GM19351 (cell line): ENCODE measurements around the gene OPHN1.

Experiments used
- ATAC-seq: cut with Tn5 transposase; IDR thresholded peaks from one replicate; pipeline ENCODE4 v1.9.1; 2021; ENCODE audit warnings: mild to moderate bottlenecking, moderate library complexity; ENCODE audit not compliant: unreplicated experiment

OPHN1 gene

GRCh38 chrX:68183612-68184214 lies 249.6 kb downstream of the OPHN1 start:
- peak; percentile 80 for ATAC-seq

GRCh38 chrX:68180579-68180978 lies 252.7 kb downstream of the OPHN1 start:
- no peak for ATAC-seq

GRCh38 chrX:68179355-68179754 lies 253.9 kb downstream of the OPHN1 start:
- ATAC-seq: no peak

- ATAC-seq: no peak
These were observed 255.8 kb downstream of the OPHN1 start for GRCh38 chrX:68177542-68177941.

- ATAC-seq: no peak
These were observed 257.7 kb downstream of the OPHN1 start for GRCh38 chrX:68175562-68175961.

- ATAC-seq: no peak
These were observed 269.9 kb downstream of the OPHN1 start for GRCh38 chrX:68163441-68163840.

- ATAC-seq: no peak
These were observed 285.4 kb downstream of the OPHN1 start for GRCh38 chrX:68147848-68148247.

GRCh38 chrX:68146054-68146453 lies 287.2 kb downstream of the OPHN1 start:
- ATAC-seq: no peak

GRCh38 chrX:68139791-68140190 lies 293.5 kb downstream of the OPHN1 start:
- no peak for ATAC-seq

- no peak for ATAC-seq
These were observed 300.1 kb downstream of the OPHN1 start for GRCh38 chrX:68133181-68133580.

- ATAC-seq: no peak
These were observed 300.5 kb downstream of the OPHN1 start for GRCh38 chrX:68132749-68133148.

- no peak for ATAC-seq
These were observed 311.5 kb downstream of the OPHN1 start for GRCh38 chrX:68121835-68122234.

- no peak for ATAC-seq
These were observed 311.9 kb downstream of the OPHN1 start for GRCh38 chrX:68121371-68121770.

- ATAC-seq: no peak
These were observed 317.9 kb downstream of the OPHN1 start for GRCh38 chrX:68115371-68115770.

GRCh38 chrX:68114573-68115129 lies 318.6 kb downstream of the OPHN1 start:
- no peak for ATAC-seq

- no peak for ATAC-seq
These were observed 319.3 kb downstream of the OPHN1 start for GRCh38 chrX:68113837-68114572.

- no peak for ATAC-seq
These were observed 321.0 kb downstream of the OPHN1 start for GRCh38 chrX:68112321-68112720.

- no peak for ATAC-seq
These were observed 324.1 kb downstream of the OPHN1 start for GRCh38 chrX:68109162-68109561.

GRCh38 chrX:68098431-68098830 lies 334.9 kb downstream of the OPHN1 start:
- ATAC-seq: no peak

GRCh38 chrX:68090266-68090665 lies 343.0 kb downstream of the OPHN1 start:
- ATAC-seq: no peak

- no peak for ATAC-seq
These were observed 345.8 kb downstream of the OPHN1 start for GRCh38 chrX:68087526-68087925.

- no peak for ATAC-seq
These were observed 346.6 kb downstream of the OPHN1 start for GRCh38 chrX:68086709-68087108.
